ENCODE data around the gene HNRNPA3. TPM values are rescaled to one million over a fixed set of nuclear protein-coding genes. Genes with fewer than 3 reads are reported as not detected.
A peak's percentile ranks its signal among the peaks of the same experiment; 100 is the strongest.

The HNRNPA3 gene
- total and polyA plus RNA-seq, 10 of the 15 experiments (the other 5 are each of a cell fraction or from before 2014, with no cell fraction given) = 40.4 to 343 (median 206) TPM

DNA sequence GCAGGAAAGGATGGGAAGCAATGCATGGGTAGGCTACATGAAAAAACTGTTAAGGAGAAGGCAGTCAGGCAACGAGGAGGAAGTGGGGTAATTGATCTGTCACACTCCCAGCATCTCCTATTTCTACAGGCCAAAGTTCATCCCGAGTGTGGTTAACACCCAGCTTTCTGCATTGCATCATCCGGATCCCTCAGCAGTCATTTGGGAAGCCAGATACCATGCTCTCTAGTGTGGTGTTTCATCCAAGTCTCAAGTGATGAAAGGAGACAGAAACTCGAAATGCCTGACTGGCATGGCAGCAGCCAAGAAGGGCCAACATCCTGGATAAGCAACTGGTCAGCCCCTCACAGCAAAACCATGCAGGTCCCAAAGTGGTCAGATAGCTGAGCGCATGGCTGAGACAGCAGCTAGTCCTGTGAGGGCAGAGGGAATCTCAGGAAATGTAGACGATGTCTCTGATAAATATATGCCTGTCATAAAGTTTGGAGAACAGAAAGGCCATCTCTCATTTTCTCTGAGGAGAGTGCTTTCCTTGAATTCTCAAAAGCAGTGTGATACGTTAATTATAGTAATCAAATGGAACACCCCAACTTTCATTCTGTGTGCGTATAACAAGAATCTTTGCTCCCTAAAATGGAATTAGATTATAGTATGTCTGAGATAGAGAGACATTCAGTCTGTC is 24.8 kb upstream of the HNRNPA3 start:
- in situ Hi-C loops (cut with MboI) (no loop called here), intact Hi-C loops (cut with micrococcal nuclease; ENCODE audit: unreplicated experiment) (no loop called here)
- no peaks in the 10 kb centered on the region for H3K27me3 ChIP-seq (replicated peaks in 1 of 2; ENCODE audit: control insufficient read depth in 2 of 2, insufficient read depth in 2 of 2, low read length in 1 of 2)
- ChIA-PET POLR2A (no interaction called here), CTCF (interaction anchor here (1.4 kb wide), 1 partner anchor 23 kb away, joined by 4 read pairs; no protein-coding TSS in a partner anchor), RAD21 (ENCODE audit: unreplicated experiment) (no interaction called here), SMC1A (ENCODE audit: uncharacterized antibody, unreplicated experiment) (interaction anchor here (0.6 to 0.9 kb wide), 3 partner anchors 10 to 241 kb away, joined by 3 read pairs; no protein-coding TSS in a partner anchor)
- H3K9ac ChIP-seq (ENCODE audit: control insufficient read depth, insufficient read depth, low read length) = no peak overlapping the region
- peaks cover 5% of the 10 kb centered on the region; the same call in 1 of the 2 replicates for H3K4me1 ChIP-seq (ENCODE audit: control insufficient read depth, insufficient read depth, low read length)
- H2AFZ ChIP-seq (ENCODE audit: control insufficient read depth, low read depth, low read length) = peak overlapping the region; percentile 7; the same call in 1 of the 2 replicates
- H3K36me3 ChIP-seq (ENCODE audit: control insufficient read depth in 2 of 2, insufficient read depth in 2 of 2, low read length in 1 of 2) = no peaks in the 10 kb centered on the region
- no peak overlapping the region for H3K4me2 ChIP-seq (ENCODE audit: control insufficient read depth, insufficient read depth)
- no peaks in the 10 kb centered on the region for H3K9me3 ChIP-seq (replicated peaks; ENCODE audit: control insufficient read depth, insufficient read depth, low read length)
- no peaks in the 10 kb centered on the region for H3K79me2 ChIP-seq (ENCODE audit: control insufficient read depth, insufficient read depth, low read length)
- TF ChIP-seq NFYA (IDR thresholded peaks at IDR 0.05; ENCODE audit: borderline replicate concordance, low read depth, low read length) = no peak
- TF ChIP-seq IKZF2 (IDR thresholded peaks at IDR 0.05) = peak; percentile 15 to 21; a peak in 2 of 4 replicates
- 59% methylated on average over 8 of the region's 8 CpGs for WGBS (ENCODE audit: insufficient coverage, insufficient replicate concordance, low lambda C conversion rate, missing lambda C conversion rate)
- no TSS peak for BruUV-seq (replicated peaks)
- ATAC-seq = no peak
- no peak overlapping the region for H3K4me3 ChIP-seq
- no peaks in the 10 kb centered on the region for H4K20me1 ChIP-seq (ENCODE audit: control insufficient read depth, insufficient read depth)
- DNase-seq (ENCODE audit: low read depth, low spot score) = no peak
- no peak overlapping the region for H3K27ac ChIP-seq (ENCODE audit: control insufficient read depth, insufficient read depth)
- no peak for FAIRE-seq

DNA sequence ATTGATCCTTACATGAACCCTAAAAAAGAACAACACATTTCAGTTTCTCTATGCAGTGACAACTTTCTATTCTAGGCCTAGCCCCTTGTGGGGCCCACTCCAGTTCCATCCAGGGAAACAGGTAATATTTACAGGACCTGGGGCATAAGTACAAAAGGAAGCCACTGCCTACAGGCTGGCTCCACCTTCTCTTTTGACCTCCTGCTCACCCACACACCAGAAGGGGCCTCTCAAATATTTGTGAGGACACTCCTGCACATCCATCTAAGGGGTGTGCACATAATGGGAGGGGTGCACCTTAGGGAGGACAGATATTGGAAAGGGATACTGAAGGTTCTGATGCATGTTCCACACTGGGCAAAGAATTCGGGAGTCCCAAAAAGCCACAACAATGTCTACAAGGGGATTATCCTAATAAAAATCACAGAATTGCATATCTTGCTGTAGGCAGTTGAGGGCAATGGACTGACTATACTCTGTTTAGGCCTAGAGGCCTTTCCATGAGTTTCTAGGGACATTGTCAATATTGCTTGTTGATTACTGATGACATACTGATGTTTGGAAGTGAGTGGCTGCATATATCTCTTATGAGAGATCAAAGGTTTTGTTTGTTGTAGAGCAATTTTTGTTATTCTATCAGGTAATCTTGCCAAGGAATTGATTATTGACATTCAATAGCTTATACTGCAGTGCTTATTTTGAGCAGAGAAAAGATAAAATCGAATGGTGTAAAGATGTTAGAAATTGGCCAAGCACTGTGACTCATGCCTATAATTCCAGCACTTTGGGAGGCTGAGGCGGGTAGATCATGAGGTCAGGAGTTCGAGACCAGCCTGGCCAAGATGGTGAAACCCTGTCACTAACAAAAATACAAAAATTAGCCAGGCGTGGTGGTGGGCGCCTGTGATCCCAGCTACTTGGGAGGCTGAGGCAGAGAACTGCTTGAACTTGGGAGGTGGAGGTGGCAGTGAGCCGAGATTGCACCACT is 23.8 kb upstream of the HNRNPA3 start:
- DNase-seq (ENCODE audit: low read depth, low spot score) (no peak), FAIRE-seq (no peak), ATAC-seq (peak; percentile 27; the same call in 1 of the 3 replicates)
- POLR2A ChIA-PET = no interaction called here
- TF ChIP-seq, protein P1, sequence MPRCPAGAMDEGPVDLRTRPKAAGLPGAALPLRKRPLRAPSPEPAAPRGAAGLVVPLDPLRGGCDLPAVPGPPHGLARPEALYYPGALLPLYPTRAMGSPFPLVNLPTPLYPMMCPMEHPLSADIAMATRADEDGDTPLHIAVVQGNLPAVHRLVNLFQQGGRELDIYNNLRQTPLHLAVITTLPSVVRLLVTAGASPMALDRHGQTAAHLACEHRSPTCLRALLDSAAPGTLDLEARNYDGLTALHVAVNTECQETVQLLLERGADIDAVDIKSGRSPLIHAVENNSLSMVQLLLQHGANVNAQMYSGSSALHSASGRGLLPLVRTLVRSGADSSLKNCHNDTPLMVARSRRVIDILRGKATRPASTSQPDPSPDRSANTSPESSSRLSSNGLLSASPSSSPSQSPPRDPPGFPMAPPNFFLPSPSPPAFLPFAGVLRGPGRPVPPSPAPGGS (IDR thresholded peaks at IDR 0.05; ENCODE audit: borderline replicate concordance, insufficient read depth, low read depth, low read length, poor library complexity, severe bottlenecking) = no peak
- TF ChIP-seq POLR2AphosphoS5 (IDR thresholded peaks at IDR 0.05; ENCODE audit: low read length) (no peak), CHD2 (IDR thresholded peaks at IDR 0.05; ENCODE audit: borderline replicate concordance, low read depth, low read length) (no peak), PAX8 (IDR thresholded peaks at IDR 0.05) (no peak), IKZF1 (conservative IDR thresholded peaks at IDR 0.05) (no peak), WRNIP1 (IDR thresholded peaks at IDR 0.05; ENCODE audit: borderline replicate concordance, low read depth, low read length) (no peak), NR2C1 (IDR thresholded peaks at IDR 0.05) (no peak), IKZF2 (IDR thresholded peaks at IDR 0.05) (no peak), RAD21 (IDR thresholded peaks at IDR 0.05; ENCODE audit: insufficient read depth, low read depth, low read length) (no peak)
- BruUV-seq (replicated peaks) = no TSS peak
- Histone ChIP-seq H3K9me3 (replicated peaks; ENCODE audit: control insufficient read depth, insufficient read depth, low read length) (no peaks in the 10 kb centered on the region), H3K4me1 (ENCODE audit: control insufficient read depth, insufficient read depth, low read length) (peaks cover 7% of the 10 kb centered on the region; the same call in 1 of the 2 replicates), H3K36me3 (ENCODE audit: control insufficient read depth in 2 of 2, insufficient read depth in 2 of 2, low read length in 1 of 2) (no peaks in the 10 kb centered on the region), H2AFZ (ENCODE audit: control insufficient read depth, low read depth, low read length) (no peak overlapping the region), H3K4me2 (ENCODE audit: control insufficient read depth, insufficient read depth) (no peak overlapping the region), H3K79me2 (ENCODE audit: control insufficient read depth, insufficient read depth, low read length) (no peaks in the 10 kb centered on the region), H3K27me3 (replicated peaks in 1 of 2; ENCODE audit: control insufficient read depth in 2 of 2, insufficient read depth in 2 of 2, low read length in 1 of 2) (no peaks in the 10 kb centered on the region), H4K20me1 (ENCODE audit: control insufficient read depth, insufficient read depth) (no peaks in the 10 kb centered on the region), H3K27ac (ENCODE audit: control insufficient read depth, insufficient read depth) (no peak overlapping the region), H3K4me3 (no peak overlapping the region), H3K9ac (ENCODE audit: control insufficient read depth, insufficient read depth, low read length) (no peak overlapping the region)
- 96% methylated on average over 7 of the region's 7 CpGs for WGBS (ENCODE audit: insufficient coverage, insufficient replicate concordance, low lambda C conversion rate, missing lambda C conversion rate)
- SMC1A ChIA-PET (ENCODE audit: uncharacterized antibody, unreplicated experiment) = interaction anchor here (0.6 to 1.2 kb wide), 5 partner anchors 9 to 344 kb away, joined by 3 to 4 read pairs (median 3); no protein-coding TSS in a partner anchor
- in situ Hi-C loops (cut with MboI) (no loop called here), intact Hi-C loops (cut with micrococcal nuclease; ENCODE audit: unreplicated experiment) (no loop called here)
- RAD21 ChIA-PET (ENCODE audit: unreplicated experiment) = interaction anchor here (0.7 to 3.6 kb wide), 2 partner anchors 23 to 89 kb away, joined by 3 to 15 read pairs; no protein-coding TSS in a partner anchor
- CTCF ChIA-PET = interaction anchor here (1.0 to 2.6 kb wide), 3 partner anchors 24 to 156 kb away, joined by 3 to 9 read pairs (median 4); no protein-coding TSS in a partner anchor
